Erythroblast (primary cell): ENCODE measurements around the gene ELMOD3.

Experiments used
- GATA1 ChIP-seq: IDR thresholded peaks from 2 replicates; pipeline ENCODE4 v1.6.1; 2011; ENCODE audit warnings: low read depth, mild to moderate bottlenecking, control low read depth, low read length, moderate library complexity
- POLR2A ChIP-seq: IDR thresholded peaks from 2 replicates; pipeline ENCODE4 v1.6.1; 2011; ENCODE audit warnings: mild to moderate bottlenecking, low read length

- no peak for TF ChIP-seq POLR2A
- TF ChIP-seq GATA1: no peak
Observed at GRCh38 chr2:85357736-85358135, 3.2 kb downstream of the ELMOD3 start.
